Suppressor macrophage treated with lipopolysaccharide for 4 hours (primary cell): ENCODE results near the gene IFNA16.
A peak's percentile ranks its signal among the peaks of the same experiment; 100 is the strongest.
"Not testable (repeated sequence)": the region's sequence is repeated elsewhere in the genome, so short reads cannot be mapped to it uniquely, and the experiment has no call there.

Experiments
- DNase-seq: peaks from one replicate; pipeline ENCODE4 v3.0.0-alpha.2; 2020

The IFNA16 gene

GRCh38 chr9:21217211-21217610 is at the start of gene IFNA16:
Gene IFNA16, minus strand, starts transcription at chr9:21217311. Its CDS starts 6 bp downstream, at chr9:21217305.
- DNase-seq = not testable (repeated sequence)

GRCh38 chr9:21265421-21266189 is 48.5 kb upstream of the IFNA16 start:
- DNase-seq = no peak

- DNase-seq = no peak
Observed at GRCh38 chr9:21255538-21256212, 38.6 kb upstream of the IFNA16 start.

- DNase-seq = peak; percentile 81
Observed at GRCh38 chr9:21252721-21253547, 35.8 kb upstream of the IFNA16 start.

GRCh38 chr9:21251638-21252037 is 34.5 kb upstream of the IFNA16 start:
- DNase-seq = no peak

- DNase-seq = no peak
Observed at GRCh38 chr9:21251190-21251589, 34.1 kb upstream of the IFNA16 start.

GRCh38 chr9:21244836-21245235 is 27.7 kb upstream of the IFNA16 start:
- peak; percentile 71 for DNase-seq

GRCh38 chr9:21239911-21240310 is 22.8 kb upstream of the IFNA16 start, which contains the start of gene IFNA14:
Gene IFNA14, minus strand, starts transcription at chr9:21240005. Its CDS starts 70 bp downstream, at chr9:21239935.
- peak; percentile 61 for DNase-seq

GRCh38 chr9:21236360-21236714 is 19.2 kb upstream of the IFNA16 start:
- not testable (repeated sequence) for DNase-seq

- peak; percentile 81 for DNase-seq
Observed at GRCh38 chr9:21235468-21236359, 18.6 kb upstream of the IFNA16 start.

- no peak for DNase-seq
Observed at GRCh38 chr9:21234153-21234687, 17.1 kb upstream of the IFNA16 start.

GRCh38 chr9:21233258-21233657 is 16.1 kb upstream of the IFNA16 start:
- no peak for DNase-seq

GRCh38 chr9:21228122-21228521 is 11.0 kb upstream of the IFNA16 start, which contains the start of gene IFNA17:
Gene IFNA17, minus strand, starts transcription at chr9:21228222. Its CDS starts 49 bp downstream, at chr9:21228173.
- DNase-seq = no peak

GRCh38 chr9:21213411-21214326 is 3.4 kb downstream of the IFNA16 start:
- DNase-seq = peak; percentile 41

GRCh38 chr9:21212160-21212559 is 5.0 kb downstream of the IFNA16 start:
- DNase-seq = not testable (repeated sequence)

GRCh38 chr9:21210782-21211181 is 6.3 kb downstream of the IFNA16 start:
- not testable (repeated sequence) for DNase-seq

- DNase-seq = no peak
Observed at GRCh38 chr9:21210311-21210710, 6.8 kb downstream of the IFNA16 start.

GRCh38 chr9:21207043-21207442 is 10.1 kb downstream of the IFNA16 start, which contains the start of gene IFNA10:
Gene IFNA10, minus strand, starts transcription at chr9:21207143. Its CDS starts 46 bp downstream, at chr9:21207097.
- DNase-seq = not testable (repeated sequence)

- no peak for DNase-seq
Observed at GRCh38 chr9:21205204-21205603, 11.9 kb downstream of the IFNA16 start.

- not testable (repeated sequence) for DNase-seq
Observed at GRCh38 chr9:21202105-21202504, 15.0 kb downstream of the IFNA16 start, which contains the start of gene IFNA7. Gene IFNA7, minus strand, starts transcription at chr9:21202205. Its CDS starts 40 bp downstream, at chr9:21202165.
